DND-41 (cell line): ENCODE measurements around the gene HAUS6.
"Not testable (repeated sequence)": the region's sequence is repeated elsewhere in the genome, so short reads cannot be mapped to it uniquely, and the experiment has no call there.

Source experiments
- ATAC-seq: fragments of 200-7000 bp; cut with Tn5 transposase; 3 replicates; pipeline ENCODE4 v1.9.1; 2021; ENCODE audit warnings: low read depth; ENCODE audit not compliant: insufficient read depth
- DNase-seq: peaks from one replicate; pipeline ENCODE4 v3.0.0-alpha.2; 2020
- H2AFZ ChIP-seq: 2 replicates; pipeline ENCODE4 v1.6.0; 2012; ENCODE audit warnings: low read depth, low read length
- H3K27ac ChIP-seq: 2 replicates; pipeline ENCODE4 v1.5.1; 2012; ENCODE audit warnings: low read length, inconsistent platforms
- H3K27me3 ChIP-seq: fragments of 200-600 bp; sonication (generic); 2 replicates; pipeline ENCODE4 v1.6.0; 2012; ENCODE audit warnings: low read length, mild to moderate bottlenecking, inconsistent platforms; ENCODE audit not compliant: insufficient read depth, poor library complexity
- H3K36me3 ChIP-seq: 2 replicates; pipeline ENCODE4 v1.5.1; 2012; ENCODE audit warnings: low read length, inconsistent platforms; ENCODE audit not compliant: insufficient read depth
- H3K4me1 ChIP-seq: 2 replicates; pipeline ENCODE4 v1.5.1; 2012; ENCODE audit warnings: mild to moderate bottlenecking, low read length; ENCODE audit not compliant: insufficient read depth
- H3K4me2 ChIP-seq: 2 replicates; pipeline ENCODE4 v1.6.0; 2012; ENCODE audit warnings: mild to moderate bottlenecking, moderate library complexity, low read length, inconsistent platforms; ENCODE audit not compliant: insufficient read depth
- H3K4me3 ChIP-seq, 2 experiments: fragments of 200-600 bp in 1 of 2; shearing (Covaris generic) in 1 of 2; 2 replicates each; pipeline ENCODE4 v1.5.1; 2012 to 2016; ENCODE audit warnings: inconsistent platforms in 2 of 2, low read length in 2 of 2, mild to moderate bottlenecking in 2 of 2, low read depth in 1 of 2, moderate library complexity in 1 of 2
- H3K79me2 ChIP-seq: 2 replicates; pipeline ENCODE4 v1.6.0; 2012; ENCODE audit warnings: low read length, inconsistent platforms; ENCODE audit not compliant: insufficient read depth
- H3K9ac ChIP-seq: 2 replicates; pipeline ENCODE4 v1.6.0; 2012; ENCODE audit warnings: low read depth, mild to moderate bottlenecking, inconsistent platforms, low read length, moderate library complexity
- H3K9me3 ChIP-seq: 2 replicates; pipeline ENCODE4 v1.5.1; 2012; ENCODE audit warnings: low read length, moderate library complexity, mild to moderate bottlenecking, inconsistent platforms; ENCODE audit not compliant: insufficient read depth, severe bottlenecking
- H4K20me1 ChIP-seq: 2 replicates; pipeline ENCODE4 v1.6.0; 2012; ENCODE audit warnings: low read length; ENCODE audit not compliant: insufficient read depth
- EZH2 ChIP-seq: IDR thresholded peaks from 3 replicates; pipeline ENCODE4 v1.6.1; 2012; ENCODE audit warnings: borderline replicate concordance, low read depth, mild to moderate bottlenecking, moderate library complexity, low read length, inconsistent platforms; ENCODE audit not compliant: severe bottlenecking
- TF ChIP-seq, protein P1 (sequence below): IDR thresholded peaks from 2 replicates; pipeline ENCODE4 v1.5.1; 2012; ENCODE audit warnings: borderline replicate concordance, low read length, moderate library complexity, mild to moderate bottlenecking; ENCODE audit not compliant: poor library complexity, severe bottlenecking; ENCODE audit errors: extremely low read depth

HAUS6 gene

DNA sequence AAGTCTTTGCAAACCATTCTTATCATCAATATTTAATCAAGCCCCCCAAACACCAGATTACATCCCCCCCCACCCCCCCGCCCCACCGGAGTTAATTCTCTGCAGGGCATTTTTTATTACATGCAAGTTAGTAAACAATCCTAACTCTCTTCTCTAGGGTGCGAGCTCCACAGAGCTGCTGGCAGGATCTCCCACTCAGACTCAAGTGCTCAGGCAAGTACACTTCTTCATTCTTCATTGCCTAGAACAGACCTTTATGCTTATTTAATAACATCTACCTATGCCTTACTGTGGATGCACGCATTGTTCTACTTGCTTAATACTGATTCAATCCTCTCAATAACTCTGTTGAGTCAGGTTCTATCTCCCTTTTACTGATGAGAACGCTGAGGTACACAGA is 79.6 kb downstream of the HAUS6 start:
- Histone ChIP-seq H3K4me1 (no peaks in the 10 kb centered on the region), H3K79me2 (no peaks in the 10 kb centered on the region), H3K9me3 (no peaks in the 10 kb centered on the region), H3K27ac (no peak overlapping the region), H2AFZ (no peak overlapping the region), H3K27me3 (no peaks in the 10 kb centered on the region), H4K20me1 (no peaks in the 10 kb centered on the region), H3K4me3 (no peak overlapping the region), H3K4me2 (no peak overlapping the region), H3K9ac (no peak overlapping the region), H3K36me3 (no peaks in the 10 kb centered on the region)
- no peak for TF ChIP-seq EZH2
- TF ChIP-seq, protein P1, sequence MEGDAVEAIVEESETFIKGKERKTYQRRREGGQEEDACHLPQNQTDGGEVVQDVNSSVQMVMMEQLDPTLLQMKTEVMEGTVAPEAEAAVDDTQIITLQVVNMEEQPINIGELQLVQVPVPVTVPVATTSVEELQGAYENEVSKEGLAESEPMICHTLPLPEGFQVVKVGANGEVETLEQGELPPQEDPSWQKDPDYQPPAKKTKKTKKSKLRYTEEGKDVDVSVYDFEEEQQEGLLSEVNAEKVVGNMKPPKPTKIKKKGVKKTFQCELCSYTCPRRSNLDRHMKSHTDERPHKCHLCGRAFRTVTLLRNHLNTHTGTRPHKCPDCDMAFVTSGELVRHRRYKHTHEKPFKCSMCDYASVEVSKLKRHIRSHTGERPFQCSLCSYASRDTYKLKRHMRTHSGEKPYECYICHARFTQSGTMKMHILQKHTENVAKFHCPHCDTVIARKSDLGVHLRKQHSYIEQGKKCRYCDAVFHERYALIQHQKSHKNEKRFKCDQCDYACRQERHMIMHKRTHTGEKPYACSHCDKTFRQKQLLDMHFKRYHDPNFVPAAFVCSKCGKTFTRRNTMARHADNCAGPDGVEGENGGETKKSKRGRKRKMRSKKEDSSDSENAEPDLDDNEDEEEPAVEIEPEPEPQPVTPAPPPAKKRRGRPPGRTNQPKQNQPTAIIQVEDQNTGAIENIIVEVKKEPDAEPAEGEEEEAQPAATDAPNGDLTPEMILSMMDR: no peak
- ATAC-seq (no peak), DNase-seq (no peak)

DNA sequence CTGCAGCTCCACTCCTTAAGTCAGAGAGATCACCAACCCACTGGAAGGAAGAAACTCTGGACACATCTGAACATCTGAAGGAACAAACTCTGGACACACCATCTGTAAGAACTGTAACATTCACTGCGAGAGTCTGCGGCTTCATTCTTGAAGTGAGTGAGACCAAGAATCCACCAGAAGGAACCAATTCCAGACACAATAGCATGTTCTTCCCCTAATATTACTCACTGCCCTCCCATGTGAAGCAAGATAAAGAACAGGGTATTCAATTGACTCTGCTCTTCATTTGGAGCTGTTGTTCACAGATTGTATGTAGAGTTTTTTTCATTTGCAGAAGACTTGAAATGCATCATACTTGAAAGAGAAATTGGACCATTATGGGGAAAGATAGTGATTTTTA is 80.5 kb downstream of the HAUS6 start:
- Histone ChIP-seq H2AFZ (no peak overlapping the region), H3K4me2 (no peak overlapping the region), H3K27ac (no peak overlapping the region), H3K9ac (no peak overlapping the region), H3K4me3 (no peak overlapping the region), H3K36me3 (no peaks in the 10 kb centered on the region), H3K27me3 (no peaks in the 10 kb centered on the region), H3K9me3 (no peaks in the 10 kb centered on the region), H3K79me2 (no peaks in the 10 kb centered on the region), H4K20me1 (no peaks in the 10 kb centered on the region), H3K4me1 (no peaks in the 10 kb centered on the region)
- DNase-seq: no peak
- ATAC-seq: no peak
- TF ChIP-seq, protein P1: no peak
- no peak for TF ChIP-seq EZH2

DNA sequence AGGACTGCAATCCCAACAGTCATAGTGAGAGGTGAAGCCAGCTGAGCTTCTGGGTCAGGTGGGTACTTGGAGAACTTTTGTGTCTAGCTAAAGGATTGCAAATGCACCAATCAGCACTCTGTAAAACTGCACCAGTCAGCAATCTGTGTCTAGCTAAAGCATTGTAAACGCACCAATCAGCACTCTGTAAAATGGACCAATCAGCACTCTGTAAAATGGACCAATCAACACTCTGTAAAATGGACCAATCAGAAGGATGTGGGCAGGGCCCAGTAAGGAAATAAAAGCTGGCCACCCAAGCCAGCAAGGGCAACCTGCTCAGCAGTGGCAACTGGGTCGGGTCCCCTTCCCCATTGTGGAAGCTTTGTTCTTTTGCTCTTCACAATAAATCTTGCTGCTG is 81.1 kb downstream of the HAUS6 start:
- not testable (repeated sequence) for ATAC-seq, H4K20me1 ChIP-seq, H3K4me1 ChIP-seq, H3K36me3 ChIP-seq, H3K4me2 ChIP-seq, H3K27ac ChIP-seq, H2AFZ ChIP-seq, H3K9me3 ChIP-seq, H3K4me3 ChIP-seq, H3K9ac ChIP-seq, H3K79me2 ChIP-seq, H3K27me3 ChIP-seq, DNase-seq

DNA sequence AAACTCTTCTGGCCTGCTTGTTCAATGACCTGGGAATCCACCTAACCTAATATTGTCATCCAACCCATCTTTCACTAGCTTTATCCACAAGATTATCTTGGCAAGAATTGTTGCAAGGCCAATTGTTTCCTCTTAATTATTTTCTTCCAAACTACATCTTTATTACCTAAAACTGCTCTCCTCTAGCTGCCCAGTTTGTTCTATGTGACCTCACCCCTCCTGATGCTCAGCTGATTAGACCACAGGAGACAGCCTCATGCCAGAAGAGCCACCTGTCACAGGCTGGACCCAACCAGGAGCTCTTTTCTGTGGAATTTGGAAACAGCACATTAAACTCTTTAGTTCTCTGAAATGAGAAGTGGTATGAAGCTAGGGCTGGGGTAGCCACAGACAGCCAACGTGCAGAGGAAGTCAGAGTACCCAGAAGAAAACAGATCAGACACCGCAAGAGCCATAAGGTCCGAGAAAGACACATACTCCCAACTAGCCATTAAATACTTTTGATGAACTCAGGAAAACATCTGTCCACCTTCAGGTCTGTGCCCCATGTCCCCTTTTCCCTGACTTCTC is 81.7 kb downstream of the HAUS6 start:
- Histone ChIP-seq H3K9ac (no peak overlapping the region), H3K36me3 (no peaks in the 10 kb centered on the region), H2AFZ (no peak overlapping the region), H3K27me3 (no peaks in the 10 kb centered on the region), H3K4me3 (no peak overlapping the region), H3K4me1 (no peaks in the 10 kb centered on the region), H3K27ac (no peak overlapping the region), H3K9me3 (no peaks in the 10 kb centered on the region), H4K20me1 (no peaks in the 10 kb centered on the region), H3K79me2 (no peaks in the 10 kb centered on the region), H3K4me2 (no peak overlapping the region)
- TF ChIP-seq, protein P1: no peak
- no peak for TF ChIP-seq EZH2
- no peak for ATAC-seq
- DNase-seq: no peak
